Astrocyte of the cerebellum (primary cell): Measurements from ENCODE around the gene TOR4A.
A peak's percentile ranks its signal among the peaks of the same experiment; 100 is the strongest.

ENCODE experiments used
- DNase-seq: peaks from one replicate; pipeline ENCODE4 v3.0.0-alpha.2; 2011; ENCODE audit warnings: low read depth
- H3K4me3 ChIP-seq: 2 replicates; pipeline ENCODE4 v1.5.1; 2011; ENCODE audit warnings: mild to moderate bottlenecking, low read depth, low read length, moderate library complexity
- CTCF ChIP-seq: IDR thresholded peaks from 2 replicates; pipeline ENCODE4 v1.5.1; 2012; ENCODE audit warnings: low read length, low read depth, moderate library complexity, mild to moderate bottlenecking; ENCODE audit errors: missing control alignments
- in situ Hi-C: cut with HindIII; loops from 2 replicates; pipeline ENCODE4 v1.10.0; 2017; ENCODE audit warnings: low sequenced_read_pairs

The TOR4A gene

DNA sequence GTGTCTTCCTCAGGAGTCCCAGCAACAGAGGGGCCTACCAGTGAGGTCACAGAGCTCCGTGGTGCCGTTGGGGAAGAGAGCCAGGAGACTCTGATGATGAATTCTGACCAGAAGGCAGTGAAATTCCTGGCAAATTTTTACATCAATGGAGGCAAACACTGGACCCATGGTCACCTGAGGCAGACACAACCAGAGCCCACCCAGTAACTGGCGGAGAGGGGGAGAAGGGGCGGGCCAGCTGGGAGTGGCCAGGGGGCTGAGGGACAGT lies 26.4 kb upstream of the TOR4A start, which contains the start of gene STPG3:
Gene STPG3 (plus strand): TSS at position 93 of the 268 bp plus-strand sequence. CDS start 1 bp downstream, at position 94.
- in situ Hi-C loops = no loop called here
- H3K4me3 ChIP-seq = no peak within 1 kb of the TSS
- DNase-seq = no peak
- TF ChIP-seq CTCF = no peak

- DNase-seq = no peak
- H3K4me3 ChIP-seq = no peak overlapping the region
- in situ Hi-C loops = no loop called here
- TF ChIP-seq CTCF = no peak
Observed at GRCh38 chr9:137251490-137252268, 25.8 kb upstream of the TOR4A start.

DNA sequence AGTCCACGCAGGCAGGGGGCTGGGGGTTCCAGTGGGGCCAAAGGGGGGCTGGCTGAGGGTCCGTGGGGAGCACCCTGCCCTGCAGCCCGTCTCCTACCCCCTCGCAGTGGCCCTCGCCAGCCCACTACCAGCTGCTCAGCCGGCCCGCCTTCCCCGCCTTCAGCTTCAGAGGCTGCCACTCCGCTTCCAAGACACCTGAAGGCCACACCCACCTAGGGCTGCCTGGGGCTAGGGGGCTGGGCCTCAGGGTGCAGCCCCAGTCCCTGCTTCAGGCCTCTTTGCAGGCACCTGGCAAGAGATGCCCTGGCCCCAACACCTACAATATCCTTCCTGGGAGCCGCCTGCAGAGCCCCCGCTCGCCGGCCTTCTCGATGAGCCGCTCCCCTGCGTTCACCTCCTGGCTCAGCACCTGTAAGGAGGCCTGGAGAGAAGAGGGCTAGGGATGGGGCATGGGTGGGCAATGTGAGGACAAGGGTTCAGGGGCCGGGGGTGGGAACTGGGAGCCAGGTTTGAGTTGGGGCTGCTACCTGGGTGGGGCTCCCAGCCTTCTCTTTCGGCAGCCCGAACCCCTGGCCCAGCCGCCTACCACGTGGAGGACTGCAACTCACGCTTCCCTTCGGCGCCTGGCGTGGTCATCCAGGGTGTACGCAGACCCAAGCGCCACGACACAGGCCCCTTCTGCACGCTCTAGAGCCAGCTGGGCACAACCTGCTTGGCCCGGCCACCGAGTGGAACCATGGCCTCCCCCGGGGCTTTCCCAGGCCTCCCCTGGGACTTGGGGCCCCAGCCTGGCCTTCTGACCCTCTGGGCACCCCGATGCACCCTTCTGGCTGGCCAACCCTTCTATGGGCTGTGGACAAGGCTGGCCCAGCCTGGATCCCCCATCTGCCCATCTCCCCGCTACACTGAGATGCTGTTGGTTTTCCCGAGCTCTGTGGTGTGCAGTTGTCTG lies 24.7 kb upstream of the TOR4A start:
- no peak for DNase-seq
- H3K4me3 ChIP-seq = no peak overlapping the region
- in situ Hi-C loops = no loop called here
- no peak for TF ChIP-seq CTCF

GRCh38 chr9:137253717-137254623 lies 23.6 kb upstream of the TOR4A start:
- H3K4me3 ChIP-seq = peak overlapping the region; percentile 95
- in situ Hi-C loops = no loop called here
- no peak for DNase-seq
- TF ChIP-seq CTCF = no peak

- TF ChIP-seq CTCF = no peak
- DNase-seq = peak; percentile 54
- H3K4me3 ChIP-seq = peak within 1 kb of the TSS; percentile 95
- in situ Hi-C loops = no loop called here
Observed at GRCh38 chr9:137254624-137255447, 22.7 kb upstream of the TOR4A start, which contains the start of gene NELFB. TSS of gene NELFB (plus strand) at chr9:137255327.
